HG03060 (cell line): ENCODE measurements around the gene TPM3.
"Not testable (repeated sequence)": the region's sequence is repeated elsewhere in the genome, so short reads cannot be mapped to it uniquely, and the experiment has no call there.

Experiments
- ATAC-seq: cut with Tn5 transposase; IDR thresholded peaks from one replicate; pipeline ENCODE4 v1.9.1; 2021; ENCODE audit warnings: low read depth, moderate number of reproducible peaks; ENCODE audit not compliant: unreplicated experiment

The TPM3 gene

DNA sequence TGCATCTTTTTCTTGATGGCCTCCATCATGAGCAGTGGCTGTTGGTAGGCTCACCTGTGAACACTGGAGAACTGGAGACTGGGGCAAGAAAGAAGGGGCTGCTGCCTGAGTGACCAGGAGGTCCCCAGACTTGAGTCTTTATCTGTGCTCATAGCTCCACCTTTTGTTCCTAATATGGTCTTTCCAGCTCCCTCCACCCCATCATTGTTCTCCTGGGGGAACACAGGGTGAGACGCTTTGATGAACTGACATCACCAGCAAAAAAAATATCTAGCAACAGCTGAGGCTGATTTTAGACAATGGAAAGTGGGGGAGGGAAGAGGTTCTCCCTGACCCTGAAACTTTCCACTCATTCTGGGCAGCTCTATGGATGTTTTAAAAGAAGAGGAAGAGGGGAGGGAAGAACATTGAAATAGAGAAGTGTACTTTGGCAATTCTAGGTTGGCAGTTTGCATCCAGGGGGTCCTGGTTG is at the start of gene TPM3:
Gene TPM3 (minus strand): TSS at position 111 of the 472 bp plus-strand sequence. CDS start 82 bp downstream, at position 29.
- ATAC-seq: no peak

DNA sequence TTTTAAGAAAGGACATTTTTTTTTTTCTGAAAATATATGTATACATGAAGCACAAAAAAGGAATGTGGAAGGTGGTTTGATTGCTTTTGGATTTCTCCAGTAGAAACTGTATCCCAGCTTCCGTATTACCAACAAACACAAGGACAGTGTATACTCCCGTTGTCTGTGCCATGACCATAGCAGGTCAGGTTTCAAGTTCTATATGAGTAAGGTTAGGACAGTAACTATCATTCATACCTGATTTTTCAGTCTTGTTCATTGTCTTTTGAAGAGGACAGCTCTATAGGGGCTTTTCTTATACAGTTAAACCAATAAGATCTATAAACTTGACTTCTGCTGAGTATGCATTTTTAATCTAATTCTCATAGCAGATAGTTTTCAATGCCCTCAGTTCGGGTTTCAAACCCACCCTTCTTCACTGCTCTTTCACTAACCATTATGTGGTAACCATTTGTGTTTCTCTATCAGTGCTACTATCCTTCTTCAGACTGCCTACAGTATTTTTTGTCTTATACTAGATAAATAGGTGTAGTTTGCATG is 48.5 kb upstream of the TPM3 start:
- no peak for ATAC-seq

DNA sequence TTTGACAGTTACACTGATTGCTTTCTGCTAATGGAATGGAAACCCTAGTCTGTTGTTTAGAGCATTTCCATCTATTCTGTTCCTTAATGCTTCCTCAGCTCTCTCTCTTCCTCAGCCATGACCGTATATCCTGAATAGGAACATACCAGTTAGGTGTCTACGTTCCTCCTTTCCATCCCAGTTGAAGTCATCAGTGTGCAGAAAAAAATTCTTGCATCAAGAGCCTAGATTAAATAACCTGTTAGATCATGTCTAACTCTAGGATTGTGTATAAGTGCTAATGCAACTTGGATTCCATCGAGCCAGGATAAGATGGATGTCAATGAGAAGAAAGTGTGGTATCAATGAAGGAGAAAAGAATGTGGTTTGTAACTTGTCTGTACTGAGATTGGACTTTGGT is 47.6 kb upstream of the TPM3 start:
- ATAC-seq: no peak

DNA sequence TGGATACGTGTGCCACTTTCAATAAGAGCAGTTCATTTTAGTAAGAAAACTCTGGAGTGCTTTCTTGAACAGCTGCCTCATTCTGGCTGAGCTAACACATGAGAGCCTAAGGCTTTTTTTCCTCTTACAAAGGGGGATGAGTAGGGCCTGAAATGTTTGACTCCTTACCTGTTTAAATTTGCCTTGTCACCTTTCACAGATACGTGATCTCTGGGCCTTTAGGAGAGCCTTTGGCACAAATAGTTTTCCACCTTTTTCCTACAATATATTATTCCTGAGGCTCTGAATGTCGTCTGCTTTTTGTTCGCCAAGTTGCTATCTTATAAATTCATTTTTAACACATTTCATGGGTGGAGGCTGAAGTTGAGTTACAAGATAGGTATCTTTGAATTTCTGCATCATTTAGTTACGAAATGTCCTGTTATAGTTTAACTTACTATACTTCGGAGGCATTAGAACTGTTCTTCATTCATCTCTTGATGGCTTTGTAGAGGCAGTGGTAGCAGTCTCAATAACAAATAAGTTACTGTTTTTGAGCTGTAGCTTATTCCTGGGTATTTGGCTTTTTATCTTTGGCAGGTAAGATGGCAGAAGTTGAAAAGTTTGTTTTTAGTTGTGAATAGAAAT is 46.1 kb upstream of the TPM3 start:
- ATAC-seq: no peak

DNA sequence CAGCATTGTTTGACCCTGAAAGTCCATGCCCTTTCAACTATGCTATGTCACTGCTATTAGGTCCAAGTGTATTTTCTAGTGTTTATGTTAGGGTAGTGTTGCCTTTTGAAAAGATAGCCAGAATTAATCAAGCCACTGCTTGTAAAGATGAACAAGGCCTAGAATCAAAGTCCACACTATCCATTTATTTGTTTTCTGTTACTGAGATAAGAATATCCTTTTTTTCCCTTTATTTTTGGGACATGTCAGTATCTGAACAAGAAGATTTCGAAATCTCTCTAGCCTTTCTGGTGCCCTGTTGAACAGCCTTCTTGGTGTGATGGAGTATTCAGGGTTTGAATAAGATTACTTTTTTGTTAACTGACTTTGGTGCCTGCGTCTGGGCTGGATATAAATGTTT is 45.5 kb upstream of the TPM3 start:
- ATAC-seq: no peak

DNA sequence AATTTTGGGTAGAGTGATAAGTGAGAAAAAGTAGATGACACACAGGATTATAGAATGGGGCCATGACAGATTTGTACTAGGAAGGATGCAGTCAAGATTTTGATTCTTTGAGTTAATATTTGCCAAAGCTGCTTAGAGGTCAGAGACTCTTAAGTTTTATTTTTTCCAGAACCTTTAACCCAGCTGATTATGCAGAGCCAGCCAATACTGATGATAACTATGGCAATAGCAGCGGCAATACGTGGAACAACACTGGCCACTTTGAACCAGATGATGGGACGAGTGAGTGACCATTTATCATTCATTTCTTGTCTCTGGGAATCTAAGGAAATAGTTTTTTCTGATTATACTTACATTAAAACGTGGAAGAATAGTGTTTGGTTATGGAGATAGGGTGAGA is 45.0 kb upstream of the TPM3 start:
- ATAC-seq: no peak

DNA sequence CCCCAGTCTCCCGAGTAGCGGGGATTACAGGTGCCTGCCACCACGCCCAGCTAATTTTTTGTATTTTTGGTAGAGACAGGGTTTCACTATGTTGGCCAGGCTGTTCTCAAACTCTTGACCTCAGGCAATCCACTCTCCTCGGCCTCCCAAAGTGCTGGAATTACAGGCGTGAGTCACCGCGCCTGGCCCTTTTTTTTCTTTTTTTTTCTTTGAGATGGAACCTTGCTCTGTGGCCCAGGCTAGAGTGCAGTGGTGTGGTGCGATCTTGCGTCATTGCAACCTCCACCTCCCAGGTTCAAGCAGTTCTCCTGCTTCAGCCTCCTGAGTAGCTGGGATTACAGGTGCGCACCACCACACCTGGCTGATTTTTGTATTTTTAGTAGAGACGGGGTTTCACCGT is 41.2 kb upstream of the TPM3 start:
- ATAC-seq: not testable (repeated sequence)

DNA sequence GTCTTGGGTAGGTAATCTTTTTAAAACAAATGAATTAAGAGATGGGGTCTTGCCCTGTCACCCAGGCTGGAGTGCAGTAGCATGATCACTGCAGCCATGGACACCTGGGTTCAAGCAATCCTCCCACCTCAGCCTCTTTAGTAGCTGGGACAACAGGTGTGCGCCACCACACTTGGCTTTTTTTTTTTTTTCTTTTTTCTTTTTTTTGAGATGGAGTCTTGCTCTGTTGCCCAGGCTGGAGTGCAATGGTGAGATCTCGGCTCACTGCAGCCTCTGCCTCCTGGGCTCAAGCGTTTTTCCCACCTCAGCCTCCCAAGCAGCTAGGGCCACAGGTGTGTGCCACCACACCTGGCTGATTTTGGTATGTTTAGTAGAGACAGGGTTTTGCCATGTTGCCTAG is 39.2 kb upstream of the TPM3 start:
- not testable (repeated sequence) for ATAC-seq

DNA sequence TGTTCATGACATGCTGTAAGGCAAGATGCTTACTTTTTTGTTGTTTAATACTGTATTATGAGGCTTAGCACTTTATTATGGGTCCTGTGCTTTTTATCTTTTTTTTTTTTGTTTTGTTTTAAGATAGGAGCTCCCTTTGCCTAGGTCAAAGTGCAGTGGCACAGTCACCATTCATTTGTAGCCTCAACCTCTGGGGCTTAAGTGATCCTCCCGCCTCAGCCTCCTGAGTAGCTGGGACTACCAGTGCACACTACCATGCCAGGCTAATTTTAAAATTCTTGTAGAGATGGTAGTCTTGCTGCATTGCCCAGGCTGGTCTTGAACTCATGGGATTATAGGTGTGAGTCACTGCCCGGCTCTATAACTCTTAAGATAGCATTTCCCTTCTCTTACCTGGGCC is 33.5 kb upstream of the TPM3 start:
- no peak for ATAC-seq

DNA sequence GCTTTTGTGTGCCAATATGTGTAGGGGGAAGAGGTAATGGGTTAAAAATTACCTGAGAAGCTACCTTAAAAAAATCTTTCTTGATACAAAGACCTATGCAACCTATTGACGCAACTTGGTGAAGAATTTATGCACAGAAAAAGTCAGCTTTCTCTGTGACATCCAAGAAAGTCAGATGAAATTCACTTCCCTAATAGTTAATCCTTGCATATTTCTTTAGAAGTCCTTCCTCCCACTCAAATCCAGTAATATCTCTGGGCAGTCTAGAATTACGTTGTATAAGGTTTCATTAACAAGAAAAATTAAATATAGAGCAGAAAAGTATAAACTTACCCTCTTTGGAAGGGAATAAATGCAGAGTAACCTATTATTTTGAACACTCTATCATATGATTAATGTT is 31.7 kb upstream of the TPM3 start:
- ATAC-seq: no peak

DNA sequence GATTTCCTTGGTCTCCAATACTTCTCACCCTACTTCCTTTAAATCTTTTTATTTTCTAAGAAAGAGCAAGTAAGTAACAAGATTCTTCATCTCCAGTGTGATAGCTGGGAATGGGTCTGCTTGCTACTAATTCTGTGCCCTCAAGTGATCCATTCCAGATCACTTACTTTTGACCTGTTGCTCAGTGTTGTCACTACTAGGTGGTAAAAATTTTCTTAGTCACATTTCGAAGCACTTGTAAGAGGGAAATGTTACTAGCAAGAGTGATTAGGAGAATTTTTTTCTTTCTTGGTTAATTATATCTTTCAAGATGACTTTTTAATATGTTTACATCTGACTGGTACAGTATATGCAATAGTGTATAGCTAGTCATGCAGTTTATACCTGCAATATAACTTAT is 31.0 kb upstream of the TPM3 start:
- no peak for ATAC-seq

DNA sequence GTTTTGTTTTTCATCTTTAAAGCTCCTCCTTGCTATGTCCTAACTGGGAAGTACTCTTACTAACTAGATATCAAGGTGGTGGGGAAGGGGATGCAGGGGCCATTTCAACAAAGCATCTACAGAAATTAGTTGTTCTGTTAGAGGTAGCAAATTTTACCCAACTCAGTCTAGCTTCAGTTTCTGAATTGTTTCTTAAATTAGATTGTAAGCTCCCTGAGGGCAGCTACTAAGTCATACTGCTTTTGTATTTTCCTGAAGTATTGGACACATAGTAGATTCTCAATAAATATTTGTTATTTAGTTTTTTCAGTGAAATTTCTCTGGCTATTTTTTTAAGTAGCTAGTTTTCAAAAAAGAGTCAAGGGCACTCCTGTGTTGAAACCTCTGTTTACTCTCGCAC is 30.6 kb upstream of the TPM3 start:
- no peak for ATAC-seq

DNA sequence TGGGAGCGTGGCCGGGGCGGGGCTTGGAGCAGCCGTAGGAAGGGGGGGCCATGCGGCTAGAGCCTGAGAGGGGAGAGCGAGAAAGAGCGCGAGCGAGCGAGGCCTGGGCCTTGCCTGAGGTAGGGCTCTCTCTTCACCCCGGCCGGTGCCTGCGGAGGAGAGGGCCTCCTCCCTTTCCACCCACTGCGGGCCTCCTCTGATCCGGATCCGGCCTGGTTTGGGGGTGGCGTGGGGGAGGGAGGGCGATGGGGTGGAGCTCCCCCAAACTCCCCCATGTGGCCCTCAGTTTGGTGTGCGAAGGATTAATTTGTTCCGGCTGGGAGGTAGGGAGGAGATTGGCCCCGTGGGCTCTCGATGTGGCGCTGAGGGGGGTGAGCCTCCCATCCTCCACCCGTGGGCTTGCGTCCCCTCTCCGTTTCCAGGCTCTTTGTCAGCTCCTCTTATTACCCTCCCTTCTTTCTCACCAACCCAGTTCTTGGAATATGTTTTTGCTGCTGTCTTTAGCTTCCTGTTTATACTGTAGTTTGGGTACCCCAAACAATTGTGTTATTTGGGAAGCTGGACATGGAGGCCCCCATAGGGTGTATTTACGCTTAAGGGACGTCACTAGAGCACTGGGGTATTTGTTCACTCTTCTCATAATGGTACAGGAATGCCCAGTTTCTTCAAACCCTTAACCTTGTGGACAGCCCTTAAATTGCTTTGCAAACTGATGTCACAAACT is 29.5 kb upstream of the TPM3 start:
- ATAC-seq: no peak

DNA sequence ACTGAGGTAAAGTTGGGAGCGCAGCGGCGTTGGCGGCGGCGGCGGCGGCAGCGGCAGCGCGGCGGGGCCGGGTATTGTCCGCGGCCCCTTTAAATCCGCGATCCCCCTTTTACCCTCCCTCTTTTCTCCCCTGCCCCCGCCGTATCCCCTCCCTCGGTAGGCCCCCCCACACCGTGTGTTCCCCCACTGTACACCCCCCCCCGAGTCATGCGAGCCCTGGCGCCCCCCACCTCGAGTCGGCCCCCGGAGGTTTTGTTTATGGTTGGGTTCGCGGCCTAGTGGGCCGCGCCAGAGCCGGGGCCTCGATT is 29.0 kb upstream of the TPM3 start:
- no peak for ATAC-seq

DNA sequence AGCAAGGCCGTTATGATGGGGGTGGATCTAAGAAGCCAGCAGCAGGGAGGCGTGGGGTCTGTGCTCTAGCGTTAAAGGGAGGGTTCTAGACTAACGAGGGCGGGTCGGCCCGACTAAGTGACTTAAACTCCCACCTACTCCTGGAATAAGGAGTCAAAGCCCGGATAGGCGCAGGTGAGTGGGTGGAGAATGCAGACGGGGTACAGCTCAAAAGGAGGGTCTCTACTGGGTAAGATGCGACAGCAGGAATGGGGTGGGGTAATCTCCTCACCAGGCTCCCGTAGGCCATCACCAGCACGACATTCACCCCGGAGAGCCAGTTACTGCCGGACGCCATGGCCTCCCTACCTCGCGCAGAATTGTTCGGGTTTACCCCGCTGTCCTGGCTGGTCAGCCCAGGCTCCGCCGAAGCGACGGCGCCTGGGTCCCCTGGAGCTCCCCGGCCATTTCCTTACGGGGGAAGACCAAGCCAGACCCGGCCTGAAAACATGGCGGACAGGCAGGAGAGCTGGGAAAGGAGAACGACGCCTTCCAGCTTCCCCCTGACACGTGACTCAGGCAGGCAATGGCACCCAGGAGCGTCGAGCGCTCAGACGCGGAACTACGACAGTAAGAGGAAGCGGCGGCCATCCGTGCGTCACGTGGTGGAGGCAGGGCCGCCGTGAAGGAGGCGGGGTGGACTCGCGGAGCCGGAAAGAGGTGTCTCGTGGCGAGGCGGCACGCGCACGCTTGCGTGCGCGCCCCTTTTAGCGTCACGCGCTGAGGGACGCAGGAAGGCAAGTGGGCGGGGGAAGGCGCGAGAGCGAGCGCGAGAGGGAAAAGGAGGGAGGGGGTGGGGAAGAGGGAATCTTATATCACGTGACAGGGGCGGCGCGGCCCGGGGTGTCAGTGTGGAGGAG is 28.4 kb upstream of the TPM3 start, which contains the start of gene UBAP2L:
Gene UBAP2L (plus strand): TSS at position 885 of the 899 bp plus-strand sequence. CDS start 4,169 bp downstream, outside the sequence.
- peak; percentile 89 for ATAC-seq

DNA sequence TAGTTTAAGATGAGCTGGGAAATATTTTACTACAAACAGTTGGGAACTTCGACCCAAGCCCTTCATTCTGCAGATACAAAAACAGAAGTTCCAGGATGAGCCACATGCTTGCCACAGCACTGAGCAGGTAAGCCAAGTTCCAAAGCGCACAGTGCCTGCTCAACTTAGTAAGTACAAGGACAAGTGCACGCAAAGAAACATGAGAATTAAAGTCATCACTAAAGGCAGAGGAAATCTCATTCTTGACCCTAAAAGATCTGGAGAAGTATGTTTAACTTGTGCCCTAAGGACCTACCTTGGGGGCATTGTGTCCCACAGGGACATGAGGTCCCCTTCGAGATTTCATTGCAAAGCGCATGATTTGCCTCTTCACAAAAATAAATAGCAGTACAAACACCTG is 27.6 kb upstream of the TPM3 start:
- no peak for ATAC-seq

DNA sequence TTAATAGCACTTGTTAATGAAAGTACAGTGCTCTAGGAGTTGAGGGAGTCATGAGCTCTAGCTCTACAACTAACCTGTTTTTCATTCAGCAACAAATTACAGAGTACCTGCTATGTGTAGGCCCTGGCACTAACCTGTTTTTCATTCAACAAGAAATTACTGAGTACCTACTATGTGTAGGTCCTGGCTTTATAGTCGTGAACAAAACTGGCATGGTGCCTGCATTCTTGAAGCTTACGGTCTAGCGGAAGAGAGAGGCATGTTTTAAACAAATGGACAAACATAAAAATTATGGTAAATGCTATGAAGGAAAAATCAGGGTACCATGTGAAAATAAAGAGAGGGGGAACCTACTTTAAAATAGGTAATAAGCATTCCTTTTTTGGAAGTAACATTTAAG is 26.6 kb upstream of the TPM3 start:
- no peak for ATAC-seq

DNA sequence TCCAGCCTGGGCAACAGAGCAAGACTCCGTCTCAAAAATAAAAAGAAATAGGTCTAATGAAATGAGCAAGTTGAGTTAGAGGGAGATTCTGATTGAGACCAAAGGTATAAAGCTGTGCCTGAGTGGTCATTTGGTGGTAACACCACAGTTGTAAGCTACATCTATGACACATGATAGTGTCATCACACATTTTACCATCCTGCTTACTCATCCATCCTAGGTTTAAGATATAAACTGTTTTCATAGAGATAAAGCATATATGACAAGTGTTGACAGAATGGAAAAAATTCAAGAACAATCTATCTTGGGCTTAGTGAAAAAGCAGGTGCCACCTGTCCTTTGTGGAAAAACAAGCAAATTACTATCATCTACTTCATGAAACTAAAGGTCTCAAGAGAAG is 21.4 kb upstream of the TPM3 start:
- ATAC-seq: no peak

DNA sequence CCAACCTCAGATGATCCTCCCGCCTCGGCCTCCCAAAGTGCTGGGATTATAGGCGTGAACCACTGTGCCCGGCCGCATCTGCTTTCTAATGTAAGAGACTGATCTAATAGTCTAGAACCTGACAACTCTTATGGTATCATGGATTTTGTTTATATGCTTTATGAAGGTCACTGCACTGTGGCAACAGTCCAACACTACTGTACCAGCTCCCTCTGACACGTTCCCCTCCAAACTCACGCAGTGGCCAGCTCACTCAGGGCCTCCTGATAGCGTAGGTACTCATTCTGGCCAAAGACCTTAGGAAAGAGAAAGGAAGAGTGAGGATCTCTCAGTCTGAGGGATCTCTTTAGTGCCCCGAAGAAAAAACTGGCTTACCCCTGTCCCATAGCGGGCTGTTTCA is 20.2 kb upstream of the TPM3 start:
- ATAC-seq: no peak

DNA sequence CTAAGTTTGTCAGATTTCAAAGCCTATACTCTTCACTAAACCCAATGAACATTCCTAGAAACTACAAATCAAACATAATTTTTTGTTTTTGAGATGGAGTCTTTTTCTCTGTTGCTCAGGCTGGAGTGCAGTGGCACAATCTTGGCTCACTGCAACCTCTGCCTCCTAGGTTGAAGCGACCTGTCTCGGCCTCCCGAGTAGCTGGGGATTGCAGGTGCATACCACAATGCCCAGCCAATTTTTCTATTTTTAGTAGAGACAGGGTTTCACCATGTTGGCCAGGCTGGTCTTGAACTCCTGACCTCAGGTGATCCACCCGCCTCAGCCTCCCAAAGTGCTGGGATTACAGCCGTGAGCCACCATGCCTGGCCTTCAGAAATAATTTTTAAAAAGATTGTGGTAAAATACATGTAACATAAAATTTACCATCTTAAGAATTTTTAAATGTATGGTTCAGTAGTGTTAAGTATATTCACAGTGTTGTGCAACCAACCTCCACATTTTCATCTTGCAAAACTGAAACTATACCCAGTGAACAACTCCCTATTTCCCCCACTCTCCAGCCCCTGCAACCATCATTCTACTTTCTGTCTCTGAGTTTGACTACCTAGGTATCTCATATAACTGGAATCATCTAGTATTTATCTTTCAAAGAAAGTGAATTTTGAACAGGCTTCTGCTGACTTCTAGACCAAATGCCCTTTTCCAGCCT is 16.9 kb upstream of the TPM3 start:
- no peak for ATAC-seq
